ENCODE measurements around the gene SULT6B1.
A peak's percentile ranks its signal among the peaks of the same experiment; 100 is the strongest.
"Not testable (repeated sequence)": the region's sequence is repeated elsewhere in the genome, so short reads cannot be mapped to it uniquely, and the experiment has no call there.

SULT6B1 gene

DNA sequence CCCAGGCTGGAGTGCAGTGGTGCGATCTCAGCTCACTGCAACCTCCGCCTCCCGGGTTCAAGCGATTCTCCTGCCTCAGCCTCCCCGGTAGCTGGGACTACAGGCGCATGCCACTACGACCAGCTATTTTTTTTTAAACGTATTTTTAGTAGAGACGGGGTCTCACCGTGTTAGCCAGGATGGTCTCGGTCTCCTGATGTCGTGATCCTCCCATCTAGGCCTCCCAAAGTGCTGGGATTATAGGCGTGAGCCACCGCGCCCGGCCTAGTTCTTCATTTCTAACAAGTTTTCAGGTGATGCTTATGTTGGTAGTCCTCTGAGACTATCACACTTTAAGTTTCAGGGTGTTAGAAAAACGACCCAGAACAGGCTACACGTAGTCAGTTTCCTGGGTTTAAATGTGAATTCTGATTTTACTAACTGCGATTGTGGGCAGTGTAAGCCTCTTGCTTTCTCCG is 7.4 kb upstream of the SULT6B1 start:
- not testable (repeated sequence) for DNase-seq

GRCh38 chr2:37192551-37192950 is 4.1 kb upstream of the SULT6B1 start:
- DNase-seq: no peak

DNA sequence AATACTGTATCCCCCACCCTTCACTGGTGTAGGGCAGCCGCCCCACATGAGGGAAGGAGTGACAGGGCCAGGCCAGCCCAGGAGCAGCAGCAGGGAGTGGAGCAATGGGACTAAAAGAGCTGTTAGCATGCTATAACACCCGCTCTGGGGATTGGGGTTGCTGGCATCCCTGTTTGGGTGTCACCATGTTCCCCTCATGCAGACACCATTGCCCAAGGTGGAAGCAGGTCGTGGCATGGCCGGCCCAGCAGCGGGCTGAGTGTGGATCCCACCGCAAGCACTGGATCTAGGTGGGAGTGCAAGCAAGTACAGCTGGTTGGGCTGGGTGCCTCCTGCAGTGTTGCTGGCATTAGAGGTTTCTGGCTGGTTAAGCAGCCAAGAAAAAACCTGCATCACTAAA is 3.3 kb upstream of the SULT6B1 start:
- no peak for DNase-seq

- DNase-seq: no peak
Observed at GRCh38 chr2:37191253-37191652, 2.8 kb upstream of the SULT6B1 start.

DNA sequence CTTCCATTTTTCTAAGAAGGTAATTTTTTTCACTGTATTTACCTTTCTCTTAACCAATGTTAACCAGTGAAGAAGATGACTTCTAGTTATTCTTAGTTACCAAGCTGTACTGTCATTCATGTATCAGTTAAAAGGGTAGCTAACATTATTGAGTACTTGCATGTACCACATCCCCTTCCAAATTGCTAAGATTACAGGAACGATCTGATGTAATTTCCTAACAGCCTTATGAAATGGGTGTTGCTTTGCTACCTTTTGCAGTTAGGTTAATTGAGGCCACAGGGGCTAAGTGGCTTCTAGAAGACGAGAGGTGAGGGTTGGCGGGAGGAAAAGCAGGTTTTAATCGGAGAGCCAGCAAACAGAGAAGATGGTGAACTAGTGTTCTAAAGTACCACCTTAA is 1.8 kb upstream of the SULT6B1 start:
- DNase-seq: no peak

DNA sequence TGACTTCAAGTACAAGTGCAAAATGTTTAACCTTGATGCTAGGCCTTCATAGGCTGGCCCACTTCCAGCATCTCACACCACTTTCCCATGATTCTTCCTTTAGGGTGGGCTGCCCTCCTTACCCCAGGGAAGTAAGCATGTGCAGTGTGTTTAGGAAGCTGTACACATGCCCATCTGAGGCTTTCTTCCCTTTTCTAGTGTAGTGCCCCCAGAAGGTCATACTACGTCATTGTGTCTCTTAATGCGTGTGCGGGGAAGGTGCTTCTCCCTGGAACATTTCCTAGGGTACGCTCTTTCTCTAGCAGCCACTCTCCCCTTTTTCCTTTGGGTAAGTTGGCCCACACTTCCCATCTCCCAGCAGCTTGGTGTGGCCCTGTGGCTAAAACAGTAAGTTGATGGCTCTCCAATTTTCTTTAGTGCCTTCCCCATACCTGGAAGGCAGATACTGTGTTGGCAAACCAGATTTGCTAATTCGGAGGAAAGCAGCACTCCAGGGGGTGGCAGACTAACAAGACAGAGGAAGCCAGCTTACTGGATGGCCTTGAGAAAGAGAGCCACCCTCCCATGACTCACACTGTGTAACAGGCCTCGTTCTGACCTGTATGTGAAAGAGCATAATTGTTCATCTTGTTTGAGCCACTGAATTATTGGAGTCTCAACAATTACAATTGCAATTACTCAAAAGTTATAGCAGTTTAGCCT is 1.1 kb upstream of the SULT6B1 start:
- DNase-seq: no peak

GRCh38 chr2:37181726-37182684 is 6.5 kb downstream of the SULT6B1 start:
- no peak for DNase-seq

GRCh38 chr2:37180640-37181039 is 7.8 kb downstream of the SULT6B1 start:
- DNase-seq: no peak

DNA sequence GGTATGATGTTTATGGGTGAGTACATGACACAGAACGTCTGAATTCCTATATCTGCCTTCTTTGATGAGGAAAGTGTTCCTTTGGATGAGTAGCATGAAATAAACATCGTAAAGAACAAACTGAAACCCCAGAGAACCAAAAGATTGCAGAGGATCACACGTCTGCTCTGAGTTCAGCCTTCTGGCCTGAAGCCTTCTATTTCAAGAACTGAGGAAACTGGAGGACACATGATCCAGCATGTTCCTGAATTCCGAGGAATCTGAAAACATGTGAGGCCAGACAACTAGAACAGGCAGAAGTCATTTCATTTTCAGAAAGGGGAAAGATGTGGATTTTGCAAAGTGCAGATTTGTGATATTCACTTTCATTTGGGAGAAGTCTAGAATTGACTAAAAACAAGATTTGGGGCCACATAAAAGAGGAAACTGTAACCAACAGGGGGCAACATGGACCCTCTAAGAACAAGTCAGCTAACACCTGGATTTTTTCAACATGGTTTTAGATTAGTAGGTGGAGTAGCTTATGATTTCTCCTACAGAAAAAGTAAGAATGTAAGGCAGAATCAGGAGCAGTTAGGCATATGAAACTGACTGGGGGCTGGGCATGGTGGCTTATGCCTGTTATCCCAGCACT is 8.3 kb downstream of the SULT6B1 start:
- no peak for DNase-seq

DNA sequence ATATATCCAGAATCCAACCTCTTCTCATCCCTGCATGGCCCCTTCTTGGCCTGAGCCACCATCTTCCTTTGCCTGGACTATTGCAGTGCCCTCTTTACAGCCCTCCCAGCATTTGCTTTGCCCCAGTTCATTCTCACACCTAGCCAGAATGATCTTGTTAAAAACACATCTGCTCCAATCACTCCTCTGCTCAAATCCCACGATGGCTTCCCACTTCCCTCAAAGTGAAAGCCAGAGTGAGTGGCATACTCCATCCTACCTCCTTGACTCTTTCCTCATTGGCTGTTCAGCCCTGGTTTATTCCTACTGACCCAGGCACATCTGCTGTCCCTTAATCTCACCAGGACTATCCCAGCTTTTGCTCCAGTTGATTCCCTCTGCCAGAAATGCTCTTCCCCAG is 14.7 kb downstream of the SULT6B1 start:
- DNase-seq: no peak

DNA sequence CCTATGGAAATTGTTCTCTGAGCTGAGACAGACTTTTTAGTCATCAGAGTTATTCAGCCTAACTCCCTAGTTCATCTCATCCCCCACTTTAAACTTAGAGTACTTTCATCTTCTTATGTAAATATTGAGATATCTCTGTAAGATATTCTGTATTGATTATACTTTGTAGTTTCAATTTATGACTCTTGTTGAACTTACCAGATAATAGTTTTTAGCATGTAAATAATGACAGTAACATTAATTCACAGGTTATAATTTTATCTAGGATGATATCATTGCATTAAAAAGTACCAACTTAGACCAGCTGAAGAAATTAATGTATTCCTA is 16.9 kb downstream of the SULT6B1 start:
- DNase-seq: no peak

DNA sequence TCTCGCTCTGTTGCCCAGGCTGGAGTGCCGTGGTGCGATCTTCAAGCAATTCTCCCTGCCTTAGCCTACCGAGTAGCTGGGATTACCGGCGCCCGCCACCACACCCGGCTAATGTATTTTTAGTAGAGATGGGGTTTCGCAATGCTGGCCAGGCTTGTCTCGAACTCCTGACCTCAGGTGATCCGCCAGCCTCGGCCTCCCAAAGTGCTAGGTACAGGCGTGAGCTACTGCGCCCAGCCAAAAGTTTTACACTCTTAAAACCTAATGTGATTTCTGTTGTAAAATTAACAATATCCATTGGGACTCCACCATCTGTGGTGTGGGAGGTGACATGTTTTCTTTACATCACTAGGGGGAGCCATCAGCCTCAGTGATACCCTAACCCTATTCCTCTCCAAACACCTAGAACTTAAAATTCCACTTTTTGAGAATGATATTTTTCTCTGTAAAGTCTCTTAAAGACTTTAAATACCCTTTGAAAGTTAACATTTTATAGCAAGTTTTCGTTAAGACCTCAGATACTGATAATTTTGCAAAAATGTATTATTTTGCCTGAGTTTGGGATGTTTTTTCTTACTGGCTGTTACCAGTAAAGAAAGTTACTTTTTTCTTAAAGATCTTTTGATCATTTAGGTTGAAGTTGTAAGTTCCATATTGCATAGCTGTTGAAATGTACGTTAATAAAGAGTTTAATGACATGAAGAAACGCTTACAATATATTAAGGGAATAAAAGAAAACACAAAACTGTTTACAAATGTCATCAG is 20.1 kb downstream of the SULT6B1 start:
- DNase-seq: peak; percentile 77

- no peak for DNase-seq
Observed at GRCh38 chr2:37167636-37168180, 20.8 kb downstream of the SULT6B1 start.

DNA sequence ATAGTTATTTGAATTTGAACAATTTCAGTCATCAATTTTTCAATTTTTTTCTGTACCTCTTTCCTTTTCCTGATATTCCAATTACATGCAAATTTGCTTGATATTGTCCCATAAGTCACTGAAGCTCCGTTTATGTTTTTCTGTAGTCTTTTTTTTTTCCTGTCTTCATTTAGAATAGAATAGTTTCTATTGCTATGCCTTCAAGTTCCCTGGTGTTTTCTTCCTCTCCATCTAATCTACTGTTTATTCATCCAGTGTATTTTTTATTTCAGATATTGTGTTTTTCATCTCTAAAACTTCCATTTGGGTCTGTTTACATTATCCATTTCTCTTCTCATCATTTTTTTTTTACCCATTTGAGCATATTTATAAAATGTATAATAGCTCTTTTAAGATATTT is 23.7 kb downstream of the SULT6B1 start:
- DNase-seq: no peak

DNA sequence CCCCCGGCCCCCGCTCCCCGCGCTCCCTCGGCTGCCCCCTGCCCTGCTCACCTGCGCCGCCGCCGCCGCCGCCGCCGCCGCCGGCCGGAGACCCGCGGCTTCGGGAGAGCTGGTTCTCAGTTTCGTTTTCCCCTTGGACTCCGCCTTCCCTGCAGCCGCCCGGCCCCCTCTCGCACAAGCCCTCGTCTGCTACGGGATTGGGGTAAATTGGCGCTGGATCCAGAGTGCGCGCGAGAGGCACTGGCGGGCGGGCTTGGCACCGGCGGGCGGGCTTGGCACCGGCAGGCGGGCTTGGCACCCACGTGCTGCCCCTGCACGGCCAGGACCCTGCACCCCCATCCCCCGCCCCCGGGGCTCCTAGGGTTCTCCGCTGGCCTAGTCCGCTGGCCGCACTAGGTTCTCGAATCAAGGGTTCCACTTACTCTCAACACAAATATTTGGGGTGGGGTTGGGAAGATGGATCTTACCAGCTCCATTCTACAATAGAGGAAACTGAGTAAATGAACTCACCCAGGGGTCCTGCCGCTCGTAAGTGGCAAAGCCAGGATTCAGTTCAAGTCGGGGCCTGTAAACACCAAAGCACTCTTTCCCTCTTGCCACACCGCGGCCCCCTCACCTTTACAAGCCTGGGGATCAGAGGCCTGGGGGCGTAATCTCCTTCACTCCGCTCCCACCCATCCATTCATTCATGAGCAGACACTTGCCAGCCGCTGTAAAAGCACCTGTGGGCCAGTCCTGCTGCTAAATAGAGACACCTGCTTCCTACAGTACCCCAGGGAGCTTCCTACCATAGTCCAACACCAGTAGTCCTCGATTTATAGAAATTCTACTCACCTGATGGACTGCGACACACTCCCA is 31.4 kb downstream of the SULT6B1 start, which contains the start of gene EIF2AK2:
Gene EIF2AK2 (minus strand): TSS at position 124 of the 858 bp plus-strand sequence. CDS start 9,174 bp downstream, outside the sequence.
- peak; percentile 96 for DNase-seq

DNA sequence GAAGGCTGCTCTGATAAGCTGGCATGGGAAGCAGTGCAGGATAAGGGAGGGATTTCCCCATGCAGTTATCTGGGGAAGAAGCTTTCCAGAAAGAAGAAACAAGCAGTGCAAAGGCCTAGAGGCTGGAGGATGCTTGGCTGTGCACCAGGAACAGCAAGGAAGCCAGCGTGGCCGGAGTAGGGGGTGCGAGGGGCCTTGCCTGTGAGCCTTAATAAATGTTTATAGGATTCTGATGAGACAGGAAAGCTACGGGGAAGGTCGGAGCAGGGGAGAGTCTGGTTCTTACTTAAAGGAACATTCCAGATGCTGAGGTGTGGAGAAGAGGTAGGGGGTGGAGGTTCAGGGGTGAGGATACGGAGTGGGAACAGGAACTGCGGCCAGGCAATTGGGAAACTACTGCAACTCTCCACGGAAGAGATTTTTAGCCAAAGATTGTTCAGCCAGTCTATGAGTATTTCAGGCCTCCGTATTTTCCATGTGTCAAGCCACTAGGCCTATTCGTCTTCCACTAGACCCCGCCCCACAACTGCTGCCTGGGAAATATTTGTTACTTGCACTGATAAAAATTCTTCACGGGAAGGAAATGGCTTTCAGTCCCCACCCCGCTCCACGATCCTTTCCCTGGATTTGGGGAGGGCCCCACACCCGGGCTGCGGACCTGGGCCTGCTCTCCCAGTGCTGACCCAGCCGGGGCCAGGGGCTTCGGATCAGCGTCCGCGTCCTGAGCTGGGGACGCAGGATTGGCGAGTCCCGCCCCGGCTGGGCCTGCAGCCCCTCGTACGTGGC is 32.2 kb downstream of the SULT6B1 start:
- DNase-seq: peak; percentile 72

- peak; percentile 55 for DNase-seq
Observed at GRCh38 chr2:37154785-37155184, 33.7 kb downstream of the SULT6B1 start.

DNA sequence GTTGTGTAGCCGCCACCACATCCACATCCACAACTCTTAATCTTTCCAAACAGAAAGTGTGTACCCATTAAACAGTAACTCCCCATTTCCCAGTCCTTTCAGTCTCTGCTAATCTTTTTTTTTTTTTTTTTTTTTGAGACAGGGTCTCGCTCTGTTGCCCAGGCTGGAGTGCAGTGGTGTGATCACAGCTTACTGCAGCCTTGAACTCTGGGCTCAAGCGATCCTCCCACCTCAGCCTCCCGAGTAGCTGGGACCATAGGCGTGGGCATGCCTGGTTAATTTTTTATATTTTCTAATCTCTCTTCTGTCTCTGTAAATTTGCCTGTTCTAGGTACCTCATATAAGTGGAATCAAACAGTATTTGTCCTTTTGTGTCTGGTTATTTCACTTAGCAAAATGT is 35.2 kb downstream of the SULT6B1 start:
- no peak for DNase-seq

DNA sequence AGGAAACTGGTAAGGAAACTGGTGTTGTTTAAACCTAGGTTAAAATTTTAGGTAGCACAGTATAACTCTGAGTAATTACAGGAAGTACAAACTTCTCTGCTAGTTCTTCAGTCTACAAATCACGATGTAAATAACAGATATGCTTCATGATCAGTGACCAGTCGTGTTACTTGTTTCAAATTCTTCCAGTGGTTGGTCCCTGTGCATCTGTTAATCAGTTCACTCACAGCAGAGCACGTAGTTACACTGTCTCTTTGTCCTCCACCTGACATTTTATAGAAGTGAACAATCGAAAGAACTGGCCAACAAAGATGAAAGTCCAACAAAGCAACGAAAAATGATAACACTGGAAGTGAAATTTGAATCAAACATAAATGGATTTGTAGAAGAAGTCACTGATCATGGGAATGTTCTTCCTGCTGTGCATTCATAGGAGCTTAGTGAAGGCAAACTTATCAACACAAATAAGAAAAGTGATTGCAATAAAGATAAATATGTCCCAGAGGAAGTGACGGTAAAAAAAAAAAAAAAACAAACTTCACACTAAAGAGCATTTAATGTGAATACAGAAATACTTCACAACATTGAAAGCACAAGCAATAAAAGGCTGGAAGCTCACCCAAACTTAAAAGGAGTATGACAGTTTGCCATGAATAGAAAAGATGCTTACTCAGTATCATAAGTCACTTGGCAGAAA is 38.7 kb downstream of the SULT6B1 start:
- peak; percentile 48 for DNase-seq

DNA sequence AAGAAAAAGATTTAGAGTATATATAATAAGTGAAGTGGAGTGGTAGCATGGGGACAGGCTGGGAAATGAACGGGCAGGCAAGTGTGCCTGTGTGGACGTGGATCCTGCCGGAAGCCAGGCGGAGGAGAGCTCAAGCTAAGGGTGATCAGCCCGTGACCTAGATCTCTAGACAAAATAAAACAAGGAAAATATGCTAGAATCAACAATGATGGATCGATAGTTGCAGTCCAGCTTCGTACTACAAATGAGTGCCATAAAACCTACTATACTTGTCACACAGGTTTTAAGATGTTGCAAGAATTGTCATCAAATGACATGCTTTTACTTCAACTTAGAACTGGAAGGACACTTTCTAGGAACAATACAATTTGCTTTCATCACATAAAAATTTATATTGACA is 40.1 kb downstream of the SULT6B1 start:
- no peak for DNase-seq
